Memory B cell (primary cell): ENCODE measurements around the gene OBP2B.

Experiments used
- ATAC-seq: fragments of 150-1000 bp; cut with Tn5 transposase; 2 replicates; pipeline ENCODE4 v1.10.0; 2021; ENCODE audit warnings: low read depth, mild to moderate bottlenecking, moderate library complexity
- DNase-seq, 2 donors: peaks; one replicate each; pipeline ENCODE4 v3.0.0; 2022; ENCODE audit warnings: low spot score in 2 of 2
- H3K27ac Mint-ChIP-seq: one replicate; pipeline ENCODE4 v1.8.0; 2022; ENCODE audit warnings: mild to moderate bottlenecking, moderate library complexity, mixed read lengths
- H3K27me3 Mint-ChIP-seq: one replicate; pipeline ENCODE4 v1.8.0; 2022; ENCODE audit warnings: mixed read lengths
- H3K36me3 Mint-ChIP-seq: one replicate; pipeline ENCODE4 v1.8.0; 2022; ENCODE audit warnings: mild to moderate bottlenecking, mixed read lengths
- H3K4me1 Mint-ChIP-seq: one replicate; pipeline ENCODE4 v1.8.0; 2022; ENCODE audit warnings: mixed read lengths
- H3K4me3 Mint-ChIP-seq: one replicate; pipeline ENCODE4 v1.8.0; 2022; ENCODE audit warnings: mild to moderate bottlenecking, moderate library complexity, mixed read lengths
- H3K9me3 Mint-ChIP-seq: one replicate; pipeline ENCODE4 v1.8.0; 2022; ENCODE audit warnings: mixed read lengths

OBP2B gene

DNA sequence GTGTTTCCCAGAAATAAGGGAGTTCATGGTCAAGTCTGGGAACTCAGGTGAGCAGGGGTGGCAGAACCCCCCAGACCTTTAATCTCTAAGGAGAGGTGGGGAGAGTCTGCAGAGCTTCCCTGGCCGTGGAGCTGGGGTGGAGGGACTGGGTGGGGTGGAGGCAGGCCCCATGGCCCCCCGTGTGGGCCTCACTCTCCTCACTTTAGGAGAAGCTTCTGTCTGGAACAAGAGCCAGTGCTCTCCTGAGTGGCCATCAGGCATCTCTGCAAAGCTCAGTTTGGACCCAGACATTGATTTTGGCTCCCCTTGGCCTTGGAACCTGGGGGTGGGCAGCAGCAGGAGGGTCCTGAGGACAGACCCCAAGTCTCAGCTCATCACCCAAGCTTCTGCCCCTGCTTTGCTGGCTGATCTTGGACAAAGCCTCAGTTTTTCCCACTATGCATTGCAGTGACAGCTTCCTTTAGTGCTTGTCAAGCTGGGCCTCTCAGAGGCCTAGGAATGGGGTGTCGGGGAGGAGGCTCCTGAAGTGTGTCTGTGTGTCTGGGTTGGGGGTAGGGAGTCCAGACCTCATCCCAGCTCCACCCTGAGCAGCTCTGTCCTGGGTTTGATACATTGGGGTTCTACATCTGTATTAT, 41.8 kb downstream of the OBP2B start:
- ATAC-seq = no peak
- peaks cover 11% of the 10 kb centered on the region for H3K27me3 Mint-ChIP-seq

DNA sequence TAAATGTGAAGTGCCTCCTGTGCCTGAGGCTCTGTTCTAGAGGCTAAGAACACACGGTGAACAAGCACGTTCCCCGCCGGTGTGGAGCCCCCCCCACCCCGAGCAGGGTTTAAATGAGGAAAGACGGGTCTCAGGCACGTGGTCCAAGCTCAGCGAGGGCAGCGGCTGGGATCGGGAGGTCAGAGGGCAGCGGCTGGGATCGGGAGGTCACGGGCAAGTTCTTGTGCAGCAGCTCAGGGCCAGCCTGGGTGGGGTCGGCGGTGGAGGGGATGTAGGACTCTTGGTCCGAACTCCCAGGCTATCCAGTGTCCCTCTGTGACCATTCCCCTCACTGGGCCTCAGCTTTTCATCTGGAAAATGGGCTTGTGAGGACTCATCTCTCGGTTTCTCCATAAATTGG, 42.7 kb downstream of the OBP2B start:
- Mint-ChIP-seq H3K4me1 (peaks cover 16% of the 10 kb centered on the region), H3K4me3 (no peak overlapping the region), H3K36me3 (no peaks in the 10 kb centered on the region), H3K9me3 (no peaks in the 10 kb centered on the region), H3K27ac (no peak overlapping the region), H3K27me3 (peaks cover 8% of the 10 kb centered on the region)
- DNase-seq = no peak
- ATAC-seq = no peak

More for the DNA sequence above, 41.8 kb downstream of the OBP2B start:
- no peak for DNase-seq
- no peak overlapping the region for H3K4me3 Mint-ChIP-seq
- no peaks in the 10 kb centered on the region for H3K9me3 Mint-ChIP-seq
- H3K36me3 Mint-ChIP-seq = no peaks in the 10 kb centered on the region
- H3K27ac Mint-ChIP-seq = no peak overlapping the region
- H3K4me1 Mint-ChIP-seq = peaks cover 19% of the 10 kb centered on the region

- DNase-seq (no peak), ATAC-seq (no peak)
- no peak overlapping the region for H3K4me3 Mint-ChIP-seq
- H3K27ac Mint-ChIP-seq = no peak overlapping the region
- H3K4me1 Mint-ChIP-seq = peaks cover 13% of the 10 kb centered on the region
- H3K27me3 Mint-ChIP-seq = peaks cover 8% of the 10 kb centered on the region
- no peaks in the 10 kb centered on the region for H3K9me3 Mint-ChIP-seq
- H3K36me3 Mint-ChIP-seq = no peaks in the 10 kb centered on the region
Observed at GRCh38 chr9:133165452-133165730, 43.7 kb downstream of the OBP2B start.

DNA sequence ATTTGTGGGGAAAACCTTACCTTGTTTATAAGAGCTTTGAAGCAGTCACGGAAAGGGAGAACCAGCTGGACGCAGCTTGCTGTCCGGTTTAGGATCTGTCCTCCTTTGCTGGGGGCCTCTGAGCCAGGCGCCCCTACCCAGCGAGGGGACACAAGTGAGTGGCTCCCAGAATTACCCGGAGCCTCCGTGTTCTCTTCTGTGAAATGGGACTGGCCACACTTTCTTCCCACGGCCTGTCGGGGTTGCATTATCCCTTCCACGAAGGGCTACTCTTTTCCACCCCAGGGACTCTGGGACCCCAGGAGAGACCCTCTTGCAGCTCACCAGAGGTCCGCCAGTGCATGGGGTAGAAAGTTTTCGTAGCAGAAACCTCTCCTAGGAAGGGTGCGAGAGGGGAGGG, 44.9 kb downstream of the OBP2B start:
- peak overlapping the region; percentile 75 for H3K27ac Mint-ChIP-seq
- DNase-seq (no peak), ATAC-seq (no peak)
- H3K27me3 Mint-ChIP-seq = peaks cover 7% of the 10 kb centered on the region
- peaks cover 3% of the 10 kb centered on the region for H3K36me3 Mint-ChIP-seq
- H3K9me3 Mint-ChIP-seq = no peaks in the 10 kb centered on the region
- H3K4me3 Mint-ChIP-seq = peak overlapping the region; percentile 94
- peaks cover 16% of the 10 kb centered on the region for H3K4me1 Mint-ChIP-seq

- H3K27ac Mint-ChIP-seq = peak within 1 kb of the TSS; percentile 75
- peaks cover 4% of the 10 kb centered on the region for H3K27me3 Mint-ChIP-seq
- peaks cover 16% of the 10 kb centered on the region for H3K4me1 Mint-ChIP-seq
- peaks cover 3% of the 10 kb centered on the region for H3K36me3 Mint-ChIP-seq
- DNase-seq (peak in 1 of 2 donors; percentile 47), ATAC-seq (peak; percentile 81)
- no peaks in the 10 kb centered on the region for H3K9me3 Mint-ChIP-seq
- peak within 1 kb of the TSS; percentile 94 for H3K4me3 Mint-ChIP-seq
Observed at GRCh38 chr9:133163504-133164172, 45.4 kb downstream of the OBP2B start, which contains the start of gene GBGT1. Gene GBGT1 (minus strand): TSS chr9:133163914. CDS start chr9:133162412, 1,502 bp downstream.

GRCh38 chr9:133162861-133163503, 46.1 kb downstream of the OBP2B start:
- ATAC-seq = no peak
- no peaks in the 10 kb centered on the region for H3K9me3 Mint-ChIP-seq

GRCh38 chr9:133161547-133161950, 47.5 kb downstream of the OBP2B start:
- Mint-ChIP-seq H3K9me3 (no peaks in the 10 kb centered on the region), H3K4me1 (peaks cover 16% of the 10 kb centered on the region), H3K27me3 (peaks cover 2% of the 10 kb centered on the region), H3K4me3 (peak overlapping the region; percentile 47), H3K27ac (no peak overlapping the region), H3K36me3 (peaks cover 5% of the 10 kb centered on the region)
- DNase-seq (no peak), ATAC-seq (no peak)

More at GRCh38 chr9:133162861-133163503, 46.1 kb downstream of the OBP2B start:
- DNase-seq = no peak
- Mint-ChIP-seq H3K4me1 (peaks cover 16% of the 10 kb centered on the region), H3K4me3 (peak overlapping the region; percentile 70), H3K36me3 (peaks cover 5% of the 10 kb centered on the region), H3K27me3 (peaks cover 2% of the 10 kb centered on the region), H3K27ac (no peak overlapping the region)

- no peak overlapping the region for H3K4me3 Mint-ChIP-seq
- H3K9me3 Mint-ChIP-seq = no peaks in the 10 kb centered on the region
- peaks cover 16% of the 10 kb centered on the region for H3K4me1 Mint-ChIP-seq
- H3K27me3 Mint-ChIP-seq = no peaks in the 10 kb centered on the region
- peak; percentile 68 for ATAC-seq
- peaks cover 6% of the 10 kb centered on the region for H3K36me3 Mint-ChIP-seq
- peak in 1 of 2 donors; percentile 40 for DNase-seq
- no peak overlapping the region for H3K27ac Mint-ChIP-seq
Observed at GRCh38 chr9:133160742-133161546, 48.1 kb downstream of the OBP2B start.

- H3K4me1 Mint-ChIP-seq = peaks cover 18% of the 10 kb centered on the region
- H3K27ac Mint-ChIP-seq = no peak overlapping the region
- DNase-seq = no peak
- no peaks in the 10 kb centered on the region for H3K9me3 Mint-ChIP-seq
- ATAC-seq = no peak
- peaks cover 6% of the 10 kb centered on the region for H3K36me3 Mint-ChIP-seq
- H3K27me3 Mint-ChIP-seq = no peaks in the 10 kb centered on the region
- H3K4me3 Mint-ChIP-seq = no peak overlapping the region
Observed at GRCh38 chr9:133158695-133159094, 50.4 kb downstream of the OBP2B start.
